ENCODE results near the gene CDC42EP3.
A peak's percentile ranks its signal among the peaks of the same experiment; 100 is the strongest.

CDC42EP3 gene

DNA sequence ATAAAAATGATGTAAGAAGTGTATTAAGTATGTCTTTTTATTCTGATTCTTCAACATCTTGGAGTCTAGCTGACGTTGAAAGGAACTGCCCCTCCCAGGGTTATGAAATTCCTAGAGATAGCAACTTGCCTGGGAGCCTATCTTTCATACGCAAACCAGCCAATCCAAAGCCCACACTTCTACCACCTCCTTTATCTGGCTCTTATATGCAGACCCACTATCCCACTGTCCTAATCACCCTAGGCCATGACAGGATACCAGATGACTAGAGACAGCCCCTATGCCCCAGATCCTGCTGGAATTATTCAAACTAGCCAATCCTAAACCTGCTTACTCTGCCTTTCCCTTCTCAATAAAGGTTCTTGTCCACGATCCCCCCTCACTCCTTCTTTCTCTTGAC is 11.8 kb upstream of the CDC42EP3 start:
- DNase-seq: no peak

DNA sequence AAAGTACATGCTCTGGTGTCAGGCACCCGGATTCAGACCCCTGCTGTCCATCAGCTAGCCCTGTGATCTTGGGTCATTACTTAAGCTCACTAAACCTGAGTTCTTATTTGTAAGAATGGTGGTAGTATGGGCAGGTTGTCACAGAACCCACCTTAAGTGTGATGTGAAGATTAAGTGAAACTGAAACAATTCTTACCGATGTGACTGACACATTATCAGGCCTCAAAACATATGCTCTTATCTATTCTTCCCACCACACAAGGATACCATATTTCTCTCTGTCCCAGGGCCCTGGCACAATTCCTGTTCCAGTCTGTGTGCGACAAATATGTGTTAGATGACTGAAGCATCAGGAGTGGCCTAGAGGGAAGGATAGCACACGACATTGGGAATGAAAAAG is 11.0 kb upstream of the CDC42EP3 start:
- no peak for DNase-seq

DNA sequence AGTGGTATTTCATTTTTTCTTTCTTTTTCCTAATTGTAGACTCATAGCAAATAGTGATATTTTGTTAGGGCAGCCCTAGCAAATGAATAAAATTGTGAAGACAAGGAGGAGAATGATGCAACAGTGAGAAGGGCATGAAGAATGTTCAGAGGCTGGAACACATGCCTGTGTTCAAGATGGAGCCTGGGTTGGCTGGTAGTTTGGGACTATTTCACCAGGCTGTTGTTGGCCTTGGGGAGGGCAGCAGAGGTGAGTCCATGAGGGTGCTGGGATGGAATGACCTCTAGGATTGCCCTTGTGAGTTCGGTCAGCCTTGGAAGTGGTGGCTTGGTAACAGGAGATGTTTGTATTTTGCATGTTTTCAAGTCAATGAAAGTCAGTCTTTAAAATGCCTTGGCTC is 10.1 kb upstream of the CDC42EP3 start:
- no peak for DNase-seq

DNA sequence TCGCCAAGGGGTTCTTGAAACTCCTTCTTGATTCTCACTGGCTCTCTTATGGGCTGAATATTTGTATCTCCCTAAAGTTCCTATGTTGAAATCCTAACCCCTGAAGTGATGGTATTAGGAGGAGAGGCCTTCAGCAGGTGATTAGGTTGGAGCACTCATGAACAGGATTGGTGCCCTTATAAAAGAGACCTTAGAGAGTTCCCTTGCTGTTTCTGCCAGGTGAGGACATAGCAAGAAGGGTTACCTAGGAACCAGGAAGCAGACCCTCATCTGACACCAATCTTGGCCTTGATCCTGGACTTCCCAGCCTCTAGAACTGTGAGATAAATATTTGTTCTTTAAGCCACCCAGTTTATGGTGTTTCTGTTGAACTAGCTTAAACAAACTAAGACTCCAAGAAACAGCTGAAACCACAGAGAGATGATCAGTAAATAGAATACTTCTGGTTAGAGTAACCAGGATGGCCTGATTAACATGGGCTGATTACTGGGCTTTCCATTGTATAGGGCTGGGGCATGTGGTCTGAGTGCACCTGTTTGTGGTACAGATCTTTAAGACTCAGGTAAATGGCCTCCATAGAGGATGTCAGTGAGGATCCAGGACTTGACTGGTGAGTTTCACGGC is 7.7 kb upstream of the CDC42EP3 start:
- no peak for DNase-seq

DNA sequence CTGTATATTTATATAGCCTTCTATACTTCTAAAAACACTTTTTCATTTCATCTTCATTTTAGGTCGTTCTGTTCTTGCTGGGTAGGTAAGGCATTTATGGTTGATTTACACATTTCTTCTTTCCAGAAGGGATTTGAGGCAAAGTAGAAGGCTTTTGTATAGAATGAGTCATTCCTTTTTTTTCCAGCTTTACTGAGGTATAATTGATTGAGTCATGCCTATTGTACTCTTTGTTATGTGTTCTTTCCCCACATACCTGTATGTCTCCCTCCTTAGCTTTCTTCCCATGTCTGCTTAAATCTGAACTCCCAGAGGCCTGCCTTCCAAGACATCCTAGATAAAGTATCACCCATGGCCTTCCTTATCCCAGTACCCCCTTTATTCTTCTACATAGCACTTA is 4.8 kb upstream of the CDC42EP3 start:
- no peak for DNase-seq

DNA sequence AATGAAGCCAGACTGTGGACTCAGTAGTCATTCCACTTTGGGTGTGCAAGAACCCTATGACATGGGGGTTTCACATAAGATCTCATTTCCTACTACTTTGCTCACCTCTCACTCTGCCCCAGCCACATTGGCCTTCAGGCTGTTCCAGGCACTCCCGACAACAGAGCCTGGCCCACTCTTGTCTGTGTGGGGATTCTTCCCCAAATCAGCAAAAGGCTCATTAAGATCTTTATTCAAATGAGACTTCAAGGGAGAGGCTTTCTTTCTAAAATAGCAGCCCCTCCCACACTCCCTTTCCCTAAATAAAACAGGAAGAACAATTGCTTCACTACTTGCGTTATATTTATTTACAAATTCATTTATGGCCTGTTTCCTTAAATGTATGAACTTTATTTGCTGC is 3.5 kb upstream of the CDC42EP3 start:
- no peak for DNase-seq

DNA sequence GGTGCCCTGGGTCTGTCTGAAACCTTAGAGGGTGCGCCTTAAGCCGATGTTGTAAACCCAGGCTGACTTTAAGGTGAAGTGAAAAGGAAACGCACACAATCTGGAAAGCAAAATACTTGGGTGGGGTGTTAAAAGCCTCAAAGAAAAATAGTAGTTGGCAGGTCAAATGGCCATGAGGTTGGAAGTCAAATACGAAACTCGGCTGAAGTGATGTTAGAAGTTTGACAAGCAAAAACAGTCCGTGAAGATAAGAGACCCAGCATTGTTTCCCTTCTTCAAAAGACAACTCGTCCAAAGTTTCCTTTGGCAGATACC is 1.4 kb upstream of the CDC42EP3 start:
- DNase-seq: no peak

DNA sequence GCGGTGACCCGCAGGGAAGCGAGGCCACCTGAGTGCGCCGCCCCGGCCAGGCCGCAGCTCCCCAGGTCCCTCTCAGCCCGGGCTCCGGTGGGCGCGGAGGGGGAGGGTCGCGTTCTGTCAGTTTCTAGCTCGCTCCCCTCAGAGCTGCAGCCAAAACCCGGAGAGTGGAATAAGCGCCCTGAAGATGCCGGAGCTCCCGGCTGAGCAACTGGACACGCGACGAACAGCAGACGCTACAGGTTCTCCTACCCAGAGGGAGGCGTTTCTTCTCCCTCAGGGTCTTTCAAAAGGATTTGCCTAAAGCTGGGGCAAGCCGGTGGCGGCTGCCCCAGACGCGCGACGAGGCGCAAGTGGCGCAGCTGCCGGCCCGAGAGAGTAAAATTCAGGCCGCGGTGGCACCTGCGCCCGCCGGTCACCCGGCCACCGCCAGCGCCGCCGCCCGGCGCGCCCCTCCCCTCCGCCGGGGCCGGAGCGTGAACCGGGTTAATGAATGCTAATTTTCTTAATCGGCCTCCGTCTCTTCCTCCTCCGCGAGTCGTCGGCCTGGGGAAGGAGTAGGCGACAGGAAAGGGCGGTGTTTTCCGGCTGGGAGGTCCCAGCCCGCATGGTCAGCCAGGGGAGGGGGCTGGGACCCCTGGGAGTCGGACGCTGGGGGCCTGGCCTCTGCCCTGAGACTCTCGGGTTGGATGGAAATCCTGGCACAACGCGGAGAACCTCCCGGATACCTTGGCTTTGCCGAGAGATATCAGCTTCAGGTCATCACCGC is 845 bp upstream of the CDC42EP3 start:
- DNase-seq: peak; percentile 99

DNA sequence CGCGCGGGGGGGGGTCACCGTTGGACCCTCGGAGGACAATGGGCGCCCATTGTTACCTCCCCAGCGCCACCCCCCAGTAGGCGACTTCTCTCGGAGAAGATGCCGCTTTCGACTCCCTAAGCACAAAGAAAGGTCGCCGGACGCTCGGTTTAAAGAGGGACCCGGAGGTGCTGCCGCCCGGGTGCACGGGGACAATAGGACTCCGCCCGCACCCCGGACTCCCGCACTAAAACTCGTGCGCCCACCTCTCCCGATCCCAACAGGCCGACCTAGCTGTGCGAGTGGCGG is 318 bp upstream of the CDC42EP3 start:
- no peak for DNase-seq

DNA sequence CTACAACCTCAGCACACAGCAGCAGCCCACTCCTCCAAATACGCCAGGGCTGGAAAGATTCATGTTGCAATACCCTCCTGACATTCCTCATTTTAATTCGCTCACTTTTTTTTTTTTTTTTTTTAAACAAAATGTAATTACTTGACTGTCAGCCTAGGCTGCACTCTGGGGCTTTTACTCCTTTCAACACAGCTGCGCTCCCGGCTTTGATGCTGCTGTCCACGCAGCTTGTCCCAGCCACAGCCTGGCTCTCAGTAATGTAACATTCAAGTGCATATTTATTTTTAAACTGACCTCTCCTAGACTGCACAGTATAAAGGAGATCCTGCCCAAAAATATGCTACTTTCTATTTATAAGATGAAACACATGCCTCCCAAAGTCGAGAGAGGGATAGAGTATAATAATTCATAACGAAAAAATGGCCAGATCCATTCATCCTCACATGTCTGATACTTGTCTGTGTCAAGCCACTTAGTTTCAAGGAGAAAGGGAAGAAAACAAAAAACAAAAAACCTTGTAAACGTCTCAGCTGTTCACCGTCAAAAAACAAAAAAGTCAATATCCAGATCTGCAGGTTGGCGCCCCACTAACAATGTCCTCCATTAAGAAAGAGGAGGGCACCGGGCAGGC is 949 bp downstream of the CDC42EP3 start:
- peak; percentile 80 for DNase-seq

DNA sequence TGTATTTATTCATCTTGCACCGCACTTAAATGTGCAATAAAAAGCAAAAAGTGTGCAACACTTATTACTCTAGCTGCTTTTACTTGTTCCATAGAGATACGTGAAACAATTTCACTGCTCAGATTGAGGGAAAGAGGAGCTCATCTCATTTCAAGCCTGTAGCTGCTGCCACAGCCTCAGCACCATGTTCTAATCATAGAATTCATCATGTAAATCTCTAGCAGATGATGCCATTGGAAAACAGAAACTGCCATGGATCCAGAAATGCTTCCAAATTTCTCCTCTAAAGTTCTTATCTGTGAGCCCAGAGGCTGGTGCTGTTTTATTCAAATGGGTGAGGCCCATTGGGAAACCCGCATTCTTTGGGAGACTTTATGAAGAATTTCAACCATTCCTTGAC is 2.0 kb downstream of the CDC42EP3 start:
- peak; percentile 38 for DNase-seq

DNA sequence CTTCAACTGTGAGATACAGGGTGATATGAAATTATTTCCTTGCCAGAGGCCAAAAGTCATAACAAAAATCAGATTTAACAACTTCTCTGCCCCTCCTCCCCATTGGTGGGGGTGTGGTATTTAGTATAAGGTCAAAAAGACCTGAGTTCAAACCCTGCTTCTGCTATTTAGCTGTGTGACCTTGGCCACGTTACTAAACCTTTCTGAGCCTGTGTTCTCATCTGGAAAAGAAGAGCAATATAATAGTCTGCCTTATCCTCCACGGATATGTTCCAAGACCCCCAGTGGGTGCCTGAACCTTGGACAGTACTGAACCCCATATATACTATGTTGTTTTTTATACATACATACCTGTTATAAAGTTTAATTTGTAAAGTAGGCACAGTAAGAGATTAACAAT is 3.7 kb downstream of the CDC42EP3 start:
- DNase-seq: no peak

DNA sequence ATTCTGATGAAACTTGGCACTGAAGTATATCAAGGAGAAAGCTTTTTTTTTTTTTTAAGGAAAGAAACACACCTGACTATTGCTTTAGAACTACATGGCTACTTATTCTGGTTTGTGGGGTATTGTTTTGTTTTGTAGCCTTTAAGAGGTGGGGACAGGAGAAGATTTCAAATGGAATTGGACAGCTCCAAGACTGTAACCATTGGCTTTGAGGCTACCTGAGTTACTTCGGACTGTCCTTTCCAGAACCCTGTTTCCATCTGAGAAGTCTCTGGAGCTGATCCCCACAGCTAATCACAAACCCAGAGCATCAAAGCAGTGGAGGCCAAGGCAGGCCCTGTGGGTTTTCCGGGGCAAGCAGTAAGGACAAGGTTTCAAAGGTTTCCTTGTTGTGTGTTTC is 4.7 kb downstream of the CDC42EP3 start:
- DNase-seq: no peak

DNA sequence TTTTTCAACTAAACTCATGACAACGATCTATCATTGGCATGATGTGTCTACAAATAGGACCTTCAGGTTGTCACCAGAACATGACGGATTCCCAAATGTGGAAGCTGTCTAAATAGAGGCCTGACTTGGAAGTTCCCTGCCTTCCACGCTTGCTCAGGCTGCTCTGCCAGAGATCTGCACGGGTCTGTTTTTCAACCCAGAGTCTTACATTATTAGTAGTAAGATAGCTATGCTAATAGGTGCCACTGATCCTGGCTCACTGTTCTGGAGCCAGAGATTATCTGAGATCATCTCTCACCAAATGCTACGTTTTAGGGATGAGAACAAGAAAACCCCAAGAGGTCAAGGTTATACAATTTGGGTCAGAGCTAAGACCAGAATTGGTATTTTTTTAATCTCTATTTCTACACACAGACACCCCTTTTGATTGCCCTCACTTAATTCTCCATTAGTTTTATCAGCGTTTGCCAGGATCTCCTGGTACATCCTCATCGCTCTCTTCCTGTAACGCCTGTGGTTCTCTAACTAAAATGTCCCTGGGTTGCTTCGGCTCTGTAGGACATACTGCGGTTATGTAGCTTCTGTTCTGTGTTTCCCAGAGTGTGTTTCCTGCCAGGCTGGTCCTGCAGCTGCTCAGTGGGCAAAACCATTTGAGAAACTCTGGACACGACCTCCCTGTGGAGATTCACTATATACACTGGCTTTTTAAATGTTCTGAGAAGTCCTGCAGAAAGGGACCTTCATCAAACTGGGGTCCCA is 5.7 kb downstream of the CDC42EP3 start:
- DNase-seq: no peak

DNA sequence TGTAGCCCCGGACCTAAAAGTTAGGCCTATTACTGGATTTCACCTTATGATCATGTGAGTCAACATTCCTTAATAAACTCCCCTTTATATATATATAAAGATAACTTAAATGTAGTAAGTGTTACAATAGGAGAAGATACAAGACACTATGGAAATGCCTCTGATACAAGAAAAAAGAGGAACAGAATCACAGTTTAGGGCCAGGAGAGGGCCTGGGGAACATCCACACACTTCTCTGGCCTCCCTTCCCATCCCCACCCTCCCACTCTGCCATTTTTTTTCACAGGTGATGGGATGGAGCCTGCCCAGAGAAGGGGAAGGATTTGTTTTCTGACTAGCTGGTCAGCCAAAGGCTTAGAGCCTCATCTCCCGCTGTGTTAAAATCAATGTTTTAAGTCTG is 6.4 kb downstream of the CDC42EP3 start:
- DNase-seq: no peak

DNA sequence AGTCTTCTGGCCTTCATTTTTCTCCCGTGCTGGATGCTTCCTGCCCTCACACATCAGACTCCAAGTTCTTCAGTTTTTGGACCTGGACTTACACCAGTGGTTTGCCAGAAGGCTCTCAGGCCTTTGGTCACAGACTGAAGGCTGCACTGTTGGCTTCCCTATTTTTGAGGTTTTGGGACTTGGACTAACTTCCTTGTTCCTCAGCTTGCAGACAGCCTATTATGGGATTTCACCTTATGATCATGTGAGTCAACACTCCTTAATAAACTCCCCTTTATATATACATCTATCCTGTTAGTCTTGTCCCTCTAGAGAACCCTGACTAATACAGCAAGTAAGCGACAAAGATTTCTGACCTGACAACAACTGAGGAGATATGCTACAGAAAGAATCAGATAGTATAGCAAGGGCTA is 7.2 kb downstream of the CDC42EP3 start:
- DNase-seq: no peak

DNA sequence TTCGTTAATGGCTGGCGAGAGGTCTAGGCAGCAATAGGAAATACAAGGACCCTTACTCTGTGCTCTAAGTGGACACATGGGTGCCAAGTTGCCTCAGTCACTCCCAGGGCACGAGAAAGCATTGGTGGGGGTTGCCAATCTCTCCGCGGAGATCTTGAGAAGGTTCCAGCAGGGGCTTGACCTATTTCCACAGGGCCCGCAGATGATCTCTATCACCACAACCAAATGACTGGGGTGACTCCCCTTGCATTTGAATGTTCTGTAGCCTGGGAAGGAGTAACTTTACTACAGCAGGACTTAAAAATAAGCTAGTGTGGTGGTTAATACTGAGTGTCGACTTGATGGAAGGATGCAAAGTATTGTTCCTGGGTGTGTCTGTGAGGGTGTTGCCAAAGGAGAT is 8.1 kb downstream of the CDC42EP3 start:
- DNase-seq: no peak

DNA sequence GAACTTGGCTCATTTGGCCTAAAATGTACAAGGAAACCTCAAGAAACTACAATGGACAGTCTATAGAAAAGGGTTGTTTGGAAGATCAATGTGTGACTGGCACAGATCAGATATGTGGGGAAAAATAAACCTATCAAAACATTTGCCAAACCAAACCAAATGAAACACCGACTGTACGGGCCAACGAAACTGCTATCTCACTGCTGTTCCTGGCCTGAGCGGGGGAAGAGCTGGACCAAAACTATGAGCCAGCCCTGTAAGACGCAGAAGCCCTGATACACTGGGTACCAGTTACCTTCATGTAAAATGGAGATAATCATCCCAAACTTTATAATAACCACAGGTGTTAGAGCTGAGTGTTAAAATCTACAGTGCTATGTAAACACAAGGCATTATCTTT is 11.7 kb downstream of the CDC42EP3 start:
- no peak for DNase-seq

DNA sequence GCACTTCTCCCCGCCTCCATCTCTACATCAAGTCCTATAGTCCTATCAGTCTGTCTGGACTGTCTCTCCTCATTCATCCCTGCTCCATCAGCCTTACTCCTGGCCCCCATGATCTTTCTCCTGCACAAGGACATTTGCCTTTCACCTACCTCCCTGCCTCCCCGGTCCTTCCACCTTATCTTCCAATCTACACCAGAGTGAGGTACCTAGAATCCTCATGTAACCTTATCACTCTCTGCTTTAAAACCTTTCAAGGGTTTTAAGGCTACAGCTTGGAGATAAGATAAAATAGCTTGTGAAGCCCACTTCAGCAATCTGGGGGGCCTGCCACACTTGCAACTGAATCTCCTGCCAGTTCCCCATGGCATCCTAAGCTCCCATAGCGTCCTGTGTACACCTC is 12.8 kb downstream of the CDC42EP3 start:
- DNase-seq: no peak

DNA sequence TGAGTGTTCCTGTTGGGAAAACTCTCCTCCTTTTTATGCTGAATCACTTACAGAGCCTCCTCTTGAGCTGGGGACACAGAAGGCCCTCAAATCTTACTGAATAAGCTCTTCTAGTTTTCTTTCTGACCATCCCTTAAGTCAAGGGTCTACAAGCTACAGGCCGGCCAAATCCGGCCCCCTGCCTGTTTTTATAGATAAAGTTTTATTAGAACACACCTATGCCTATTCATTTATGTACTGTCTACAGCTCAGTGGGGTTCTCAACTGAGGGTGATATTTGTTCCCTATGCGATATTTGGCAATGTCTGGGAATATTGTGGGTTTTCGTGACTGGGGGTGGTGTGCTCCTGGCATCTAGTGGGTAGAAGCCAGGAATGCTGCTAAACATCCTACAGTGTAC is 14.0 kb downstream of the CDC42EP3 start:
- DNase-seq: no peak

DNA sequence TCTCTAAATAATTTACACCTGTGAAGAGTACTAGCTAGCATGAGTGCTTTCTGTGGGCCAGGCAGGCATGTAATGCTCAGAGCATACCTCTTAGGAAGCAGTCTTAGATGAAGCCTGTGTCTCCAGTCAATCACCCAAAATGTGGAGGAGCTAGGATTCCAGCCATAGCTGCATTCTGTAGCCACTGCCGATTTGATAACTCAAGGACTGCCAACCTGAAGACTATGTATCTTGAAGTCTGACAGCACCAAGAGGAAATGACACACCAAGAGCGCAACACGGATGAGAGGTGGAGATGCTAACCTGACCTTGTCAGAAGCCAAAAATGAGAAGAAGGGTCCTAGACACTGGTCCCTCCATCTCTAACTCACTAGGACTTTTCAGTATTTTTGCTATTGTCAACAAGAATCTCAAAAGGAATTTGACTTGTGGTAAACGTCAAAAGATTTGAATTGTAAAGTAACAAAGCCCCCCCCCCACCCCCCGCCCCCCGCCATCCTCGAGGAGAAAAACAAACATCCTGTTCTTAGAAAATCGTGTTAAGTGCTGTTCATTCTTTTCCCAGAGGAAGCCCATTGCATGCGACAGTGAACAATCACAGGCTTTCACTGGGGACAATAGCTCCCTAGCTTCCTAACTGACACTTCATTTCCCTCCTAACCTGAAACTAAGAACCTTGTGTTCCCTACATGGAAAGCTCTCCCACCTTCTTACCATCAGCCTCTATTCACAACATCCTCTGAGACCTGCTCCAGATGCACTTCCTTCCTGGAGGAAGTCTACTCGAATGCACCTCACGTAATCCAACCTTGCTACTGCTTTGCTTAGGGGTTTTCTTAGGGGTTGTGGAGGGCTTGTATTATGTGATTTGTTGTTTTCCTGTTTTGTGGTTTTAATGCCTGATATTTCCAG is 14.7 kb downstream of the CDC42EP3 start:
- peak; percentile 52 for DNase-seq

DNA sequence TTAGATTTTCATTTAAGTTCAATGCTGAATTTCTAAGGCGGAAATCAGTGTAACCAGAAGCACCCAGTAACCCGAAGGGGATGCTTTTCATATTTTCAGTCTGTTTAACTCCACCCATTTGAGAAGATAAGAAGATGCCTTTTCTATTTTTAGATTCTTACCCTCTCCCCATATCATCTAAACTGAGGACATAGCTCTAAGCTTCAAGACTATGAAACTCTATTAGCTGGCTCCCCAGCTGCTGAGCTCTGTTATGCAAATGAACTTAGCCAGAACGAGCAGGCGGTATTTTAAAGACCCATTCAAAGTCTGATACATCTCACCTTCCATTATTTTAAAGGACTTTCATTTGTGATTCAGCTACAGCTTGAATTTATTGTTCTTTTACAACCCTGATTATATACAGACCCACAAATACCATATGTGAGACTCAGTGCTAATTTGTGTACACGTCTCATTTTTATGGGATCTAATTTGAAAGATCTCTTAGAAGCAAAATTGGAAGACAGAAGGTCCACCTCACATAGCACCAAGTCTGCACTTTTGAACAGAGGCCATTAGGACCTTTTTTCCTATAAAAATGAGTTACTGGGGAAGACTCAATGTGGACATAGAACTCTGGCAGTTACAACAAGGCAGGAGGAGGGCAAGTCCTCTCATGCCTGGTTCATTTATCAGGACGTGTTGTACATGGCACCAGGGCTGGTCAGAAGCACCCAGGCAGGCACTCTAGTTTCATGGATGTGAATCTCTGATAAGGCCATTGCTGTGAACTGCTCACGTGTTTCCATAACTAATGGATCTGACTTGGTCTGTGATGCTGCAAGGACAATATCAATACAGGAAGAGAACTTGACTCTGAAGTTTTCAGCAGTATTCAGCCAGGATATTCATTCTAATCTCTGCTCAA is 16.3 kb downstream of the CDC42EP3 start:
- no peak for DNase-seq

All from eye (tissue), 1 donor.